OCI-LY3 (cell line): ENCODE results near the gene PHF21B.

Experiments
- EZH2phosphoT487 ChIP-seq: fragments of 200-600 bp; shearing (Covaris generic); IDR thresholded peaks from 2 replicates; pipeline ENCODE4 v1.6.1; 2018; ENCODE audit warnings: antibody characterized with exemption, mixed run types, low read depth
- TF ChIP-seq, protein P1 (sequence below): fragments of 200-600, 300-600 bp; sonication (generic); IDR thresholded peaks from 2 replicates; pipeline ENCODE4 v1.5.1; 2014; ENCODE audit warnings: antibody characterized with exemption, low read length, low read depth

DNA sequence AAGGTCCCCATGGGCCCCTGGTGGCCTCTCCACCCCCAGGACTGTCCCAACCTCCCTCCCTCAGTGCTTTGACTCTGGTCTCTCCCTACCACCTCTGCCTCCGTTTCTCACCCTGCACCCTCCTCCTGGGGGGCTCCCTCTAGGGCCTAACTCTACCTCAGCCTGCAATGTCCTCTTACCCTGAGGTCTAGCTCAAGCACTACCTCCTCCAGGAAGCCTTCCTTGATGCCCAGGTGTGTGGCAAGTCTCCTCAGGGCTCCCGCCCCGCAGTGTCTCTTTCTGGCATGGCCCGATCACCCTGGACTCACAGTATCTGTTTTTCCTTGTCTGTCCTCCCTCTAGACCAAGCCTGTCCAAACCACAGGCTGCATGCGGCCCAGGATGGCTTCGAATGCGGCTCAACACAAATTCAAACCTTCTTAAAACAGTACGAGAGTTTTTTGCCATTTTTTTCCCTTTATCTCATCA lies 90.8 kb downstream of the PHF21B start:
- TF ChIP-seq, protein P1, sequence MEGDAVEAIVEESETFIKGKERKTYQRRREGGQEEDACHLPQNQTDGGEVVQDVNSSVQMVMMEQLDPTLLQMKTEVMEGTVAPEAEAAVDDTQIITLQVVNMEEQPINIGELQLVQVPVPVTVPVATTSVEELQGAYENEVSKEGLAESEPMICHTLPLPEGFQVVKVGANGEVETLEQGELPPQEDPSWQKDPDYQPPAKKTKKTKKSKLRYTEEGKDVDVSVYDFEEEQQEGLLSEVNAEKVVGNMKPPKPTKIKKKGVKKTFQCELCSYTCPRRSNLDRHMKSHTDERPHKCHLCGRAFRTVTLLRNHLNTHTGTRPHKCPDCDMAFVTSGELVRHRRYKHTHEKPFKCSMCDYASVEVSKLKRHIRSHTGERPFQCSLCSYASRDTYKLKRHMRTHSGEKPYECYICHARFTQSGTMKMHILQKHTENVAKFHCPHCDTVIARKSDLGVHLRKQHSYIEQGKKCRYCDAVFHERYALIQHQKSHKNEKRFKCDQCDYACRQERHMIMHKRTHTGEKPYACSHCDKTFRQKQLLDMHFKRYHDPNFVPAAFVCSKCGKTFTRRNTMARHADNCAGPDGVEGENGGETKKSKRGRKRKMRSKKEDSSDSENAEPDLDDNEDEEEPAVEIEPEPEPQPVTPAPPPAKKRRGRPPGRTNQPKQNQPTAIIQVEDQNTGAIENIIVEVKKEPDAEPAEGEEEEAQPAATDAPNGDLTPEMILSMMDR = no peak
- no peak for TF ChIP-seq EZH2phosphoT487
